Epithelial cell of proximal tubule (primary cell): Measurements from ENCODE around the gene LSM4. TPM values are rescaled to one million over a fixed set of nuclear protein-coding genes. Genes with fewer than 3 reads are reported as not detected.
"Not testable (repeated sequence)": the region's sequence is repeated elsewhere in the genome, so short reads cannot be mapped to it uniquely, and the experiment has no call there.

Experiments
- DNase-seq: peaks from one replicate; pipeline ENCODE4 v3.0.0-alpha.2; 2011; ENCODE audit warnings: low read depth
- H3K4me3 ChIP-seq: 2 replicates; pipeline ENCODE4 v1.5.1; 2011; ENCODE audit warnings: low read depth, mild to moderate bottlenecking, low read length
- CTCF ChIP-seq: conservative IDR thresholded peaks from 2 replicates; pipeline ENCODE4 v1.5.1; 2012; ENCODE audit warnings: low read depth, mild to moderate bottlenecking, low read length
- total RNA-seq: library from RNA; depleted of rRNA; stranded (reverse); fragments of >200 nt; gene quantifications from 2 replicates; pipeline ENCODE4 v1.2.3, GENCODE V29; 2015

Gene LSM4
- total RNA-seq, 1 donor from 2014 or later = 490 TPM

- DNase-seq = no peak
- no peak for TF ChIP-seq CTCF
- H3K4me3 ChIP-seq = no peak overlapping the region
Observed at GRCh38 chr19:18332917-18333530, 10.1 kb upstream of the LSM4 start.

- TF ChIP-seq CTCF = no peak
- no peak for DNase-seq
- H3K4me3 ChIP-seq = no peak overlapping the region
Observed at GRCh38 chr19:18330868-18331267, 8.0 kb upstream of the LSM4 start.

- H3K4me3 ChIP-seq = peak overlapping the region; percentile 43
- DNase-seq = no peak
- no peak for TF ChIP-seq CTCF
Observed at GRCh38 chr19:18329035-18329376, 6.1 kb upstream of the LSM4 start.

- peak overlapping the region; percentile 43 for H3K4me3 ChIP-seq
- peak; percentile 96 for DNase-seq
- TF ChIP-seq CTCF = peak; percentile 93
Observed at GRCh38 chr19:18328340-18329034, 5.6 kb upstream of the LSM4 start.

GRCh38 chr19:18326772-18327171 lies 3.9 kb upstream of the LSM4 start:
- no peak for DNase-seq
- H3K4me3 ChIP-seq = no peak overlapping the region
- no peak for TF ChIP-seq CTCF

GRCh38 chr19:18324373-18324731 lies 1.5 kb upstream of the LSM4 start:
- DNase-seq, H3K4me3 ChIP-seq: not testable (repeated sequence)

GRCh38 chr19:18322318-18322758 lies 538 bp downstream of the LSM4 start:
- peak; percentile 45 for TF ChIP-seq CTCF
- H3K4me3 ChIP-seq = peak overlapping the region; percentile 93
- no peak for DNase-seq
